GM12878 (cell line): ENCODE measurements around the gene CCND2. TPM values are rescaled to one million over a fixed set of nuclear protein-coding genes. Genes with fewer than 3 reads are reported as not detected.

Source experiments
- CTCF ChIP-seq, 3 experiments: IDR thresholded peaks in 2 of 3; conservative IDR thresholded peaks in 1 of 3; 2 replicates each; pipeline ENCODE4 v1.5.1; 2011; ENCODE audit warnings: low read depth in 3 of 3, low read length in 3 of 3, mild to moderate bottlenecking in 3 of 3, control low read depth in 2 of 3, moderate library complexity in 2 of 3, inconsistent platforms in 1 of 3, mixed read lengths in 1 of 3; ENCODE audit not compliant: control insufficient read depth in 2 of 3, insufficient read depth in 1 of 3; ENCODE audit errors: extremely low read depth in 1 of 3
- MYB ChIP-seq: fragments of 150-350 bp; IDR thresholded peaks from 2 replicates; pipeline ENCODE4 v1.6.1; 2014; ENCODE audit warnings: mild to moderate bottlenecking, low read depth, low read length, borderline replicate concordance
- PML ChIP-seq: IDR thresholded peaks from 2 replicates; pipeline ENCODE4 v1.6.1; 2012; ENCODE audit warnings: low read length, inconsistent platforms
- PRDM15 ChIP-seq: fragments of 450-650 bp; formaldehyde crosslinking; IDR thresholded peaks from 2 replicates; pipeline ENCODE4 v1.4.0; 2020; ENCODE audit warnings: mild to moderate bottlenecking, moderate library complexity
- RFX5 ChIP-seq: IDR thresholded peaks from 2 replicates; pipeline ENCODE4 v1.6.1; 2011; ENCODE audit warnings: low read depth, low read length, improper control_type of control experiment
- polyA plus RNA-seq, 11 experiments: library from polyadenylated mRNA; depleted of rRNA in 4 of 11; unstranded in 6 of 11; stranded (reverse) in 5 of 11; fragments of >200 nt; fragmentation: Nextera tagmentation in 4 of 11; fragmentation: Illumina TruSeq in 1 of 11; extraction: Ambion mirVana in 4 of 11; extraction: Trizol in 1 of 11; gene quantifications; 1 replicate in 1 of 11; 2 replicates in 10 of 11; pipeline versions ENCODE4 v1.2.1 to v1.2.3, GENCODE V29; 2011 to 2016; ENCODE audit warnings: inconsistent platforms in 2 of 11, missing spikeins in 2 of 11, low read depth in 1 of 11
- total RNA-seq, 4 experiments: library from RNA; depleted of rRNA in 3 of 4; stranded (reverse); fragments of >200 nt in 3 of 4; fragmentation: Illumina TruSeq in 1 of 4; extraction: Trizol in 1 of 4; gene quantifications; 2 replicates each; pipeline versions ENCODE4 v1.2.1 to v1.2.3, GENCODE V29; 2013 to 2021

Gene CCND2
- total and polyA plus RNA-seq, 10 of the 15 experiments (the other 5 are each of a cell fraction or from before 2014, with no cell fraction given), result 30.1 to 263 (median 152) TPM

- TF ChIP-seq PRDM15 (CRISPR knock-in tag), result no peak
- TF ChIP-seq CTCF (IDR thresholded peaks at IDR 0.05 in 2 of 3, conservative IDR thresholded peaks at IDR 0.05 in 1 of 3; ENCODE audit: control insufficient read depth in 2 of 3, extremely low read depth in 1 of 3, insufficient read depth in 1 of 3, low read depth in 3 of 3, low read length in 3 of 3), result no peak
- TF ChIP-seq RFX5, result 0 out of 2 replicates have a peak, but pooled peaks have one; percentile 12
- no peak for TF ChIP-seq MYB
- TF ChIP-seq PML, result peak; percentile 51; the same call in 1 of the 2 replicates
Observed at GRCh38 chr12:4273652-4274395, at the start of gene CCND2 (continued).
